RPMI8226 (cell line): Measurements from ENCODE around the gene AFF3.
"Not testable (repeated sequence)": the region's sequence is repeated elsewhere in the genome, so short reads cannot be mapped to it uniquely, and the experiment has no call there.

Source experiments
- DNase-seq: peaks from one replicate; pipeline ENCODE4 v3.0.0-alpha.2; 2015

Gene AFF3

DNA sequence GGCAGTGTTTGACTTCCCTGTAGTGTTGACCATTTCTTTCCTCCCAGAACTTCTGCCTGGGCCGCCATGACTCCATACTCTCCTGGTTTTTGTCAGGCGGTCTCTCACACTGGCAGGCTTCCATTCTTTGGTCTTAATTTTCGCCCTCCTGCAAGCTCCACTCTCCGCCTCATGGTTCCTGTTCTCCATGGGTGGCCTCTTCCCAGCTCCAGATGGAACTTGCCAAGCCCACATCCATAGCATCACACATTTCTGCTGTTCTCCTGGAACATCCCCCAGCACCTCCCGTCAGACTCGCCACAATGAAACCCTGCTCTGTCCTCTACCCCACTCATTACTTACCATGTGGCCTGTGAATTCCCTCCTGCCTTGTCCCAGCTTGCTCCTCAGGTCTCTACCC lies 896 bp upstream of the AFF3 start:
- DNase-seq, result no peak

DNA sequence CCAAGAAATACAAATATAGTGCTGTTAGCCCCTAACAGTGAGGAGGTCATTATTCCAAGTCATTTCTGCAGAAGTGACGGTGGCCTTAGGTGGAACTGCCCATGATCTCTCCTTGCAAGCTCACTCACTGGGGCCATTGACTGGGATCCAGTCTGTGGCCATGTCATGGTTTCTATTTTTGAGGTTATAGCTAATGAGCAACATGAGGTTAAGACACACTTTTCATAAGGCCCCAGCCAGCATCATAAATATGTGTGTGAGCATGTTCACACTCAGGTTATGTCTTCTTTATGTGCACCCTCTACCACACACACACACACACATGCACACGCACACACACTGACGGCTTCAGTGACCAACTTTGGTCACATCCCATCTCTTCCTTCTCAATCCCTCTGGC lies 484 bp downstream of the AFF3 start:
- no peak for DNase-seq

DNA sequence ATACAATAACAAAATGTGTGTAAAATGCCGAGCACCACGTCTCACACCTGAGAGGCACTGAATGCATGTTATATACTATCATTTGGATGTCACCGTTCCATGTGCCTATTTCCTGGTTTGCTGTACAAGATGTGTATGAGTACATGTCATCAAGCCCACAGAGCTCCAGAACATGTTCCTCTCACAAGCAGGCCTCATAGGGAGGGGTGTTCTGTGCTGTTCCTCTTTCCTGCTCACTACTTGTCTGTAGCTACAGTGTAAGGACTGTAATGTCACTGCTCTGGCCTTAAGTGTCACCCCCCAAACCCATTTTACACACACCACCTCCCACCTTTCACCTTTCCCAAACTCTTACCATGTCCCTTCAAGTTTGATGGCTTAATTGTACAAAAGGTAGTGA lies 1.8 kb downstream of the AFF3 start:
- DNase-seq, result no peak

DNA sequence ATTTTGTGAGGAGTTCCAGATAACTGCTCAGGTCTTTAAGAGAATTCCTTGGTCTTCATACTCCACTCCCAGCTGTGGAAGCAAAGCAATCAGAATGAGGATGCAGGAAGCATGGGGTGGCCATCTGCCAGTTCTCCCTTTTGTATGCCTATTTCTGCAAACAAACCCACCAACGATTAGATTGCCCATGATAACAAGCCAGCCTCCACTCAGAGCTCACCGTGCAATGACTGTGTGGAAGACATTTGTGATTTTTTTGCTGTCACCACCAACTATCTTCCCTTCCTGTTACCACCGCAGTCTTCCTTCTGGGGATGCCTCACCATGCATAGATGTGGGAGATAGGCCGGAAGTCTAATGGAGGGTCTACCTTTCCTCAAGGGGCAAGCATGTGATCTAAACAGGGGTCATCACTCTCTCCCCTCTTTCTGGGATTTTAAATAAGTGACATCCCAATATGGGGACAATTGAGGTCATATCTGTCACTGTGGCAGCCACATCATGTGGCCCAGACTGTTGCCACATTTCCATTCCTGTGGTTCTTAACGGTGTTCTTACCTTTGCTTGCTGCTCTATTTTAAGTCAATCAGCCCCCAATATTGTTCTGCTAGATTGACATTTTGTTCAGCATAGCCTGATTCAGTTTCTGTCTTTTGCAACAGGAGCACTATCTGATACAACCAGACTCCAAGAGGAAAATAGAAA lies 4.4 kb downstream of the AFF3 start:
- DNase-seq, result no peak

DNA sequence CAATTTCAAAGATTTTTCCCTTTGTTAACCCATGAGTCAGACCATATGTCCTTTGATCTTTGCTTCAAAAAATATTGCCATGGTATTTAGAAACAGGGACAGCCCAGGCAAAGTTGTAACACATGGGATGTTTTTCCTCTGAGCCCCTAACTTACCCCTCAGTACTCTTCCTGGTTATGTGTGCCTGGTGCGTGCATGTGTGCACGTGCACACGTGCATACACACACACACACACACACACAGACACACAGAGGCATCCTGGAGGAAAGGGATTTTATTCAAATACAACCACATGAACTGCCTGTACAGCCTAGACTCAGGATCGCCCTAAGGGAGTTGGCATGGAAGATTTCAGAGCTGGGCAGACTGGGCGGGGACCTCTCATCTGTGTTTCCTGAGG lies 5.1 kb downstream of the AFF3 start:
- DNase-seq, result no peak

DNA sequence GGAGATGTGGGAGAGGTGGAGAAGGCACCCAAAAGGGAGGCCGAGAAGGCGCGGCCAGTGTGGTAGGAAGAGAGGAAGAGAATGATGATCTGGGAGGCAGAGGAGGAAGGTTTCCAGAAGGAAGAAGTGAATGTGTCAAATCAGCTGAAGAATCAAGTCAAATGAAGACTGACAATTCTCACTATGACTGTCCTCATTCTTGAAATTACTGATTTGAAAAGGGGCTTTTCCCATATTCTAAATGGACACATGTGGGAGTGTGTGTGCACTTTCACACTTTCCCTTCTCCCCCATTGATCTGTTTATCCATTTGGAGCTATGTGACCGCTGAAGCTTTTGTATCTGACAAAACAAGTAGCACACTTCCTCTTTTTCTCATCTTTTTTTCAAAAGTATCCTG lies 6.1 kb downstream of the AFF3 start:
- DNase-seq, result no peak

DNA sequence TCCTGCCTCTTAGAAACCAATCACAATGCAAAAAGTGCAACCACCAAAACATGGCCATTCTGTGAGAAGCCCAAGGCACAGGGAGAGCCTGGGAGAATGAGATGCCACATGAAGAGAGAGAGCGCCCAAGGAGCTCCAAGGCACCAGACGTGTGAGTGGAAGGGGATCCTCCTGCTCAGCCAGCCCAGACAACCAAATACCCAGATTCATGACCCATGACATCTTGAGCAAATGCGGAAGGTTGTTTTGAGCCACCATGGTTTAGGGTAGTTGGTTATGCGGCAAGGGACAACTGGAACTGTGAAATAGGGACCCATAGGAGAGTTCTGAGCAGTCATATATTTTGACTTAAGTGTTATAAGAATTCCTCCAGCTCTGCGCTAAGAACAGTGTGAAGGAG lies 7.0 kb downstream of the AFF3 start:
- DNase-seq, result no peak

DNA sequence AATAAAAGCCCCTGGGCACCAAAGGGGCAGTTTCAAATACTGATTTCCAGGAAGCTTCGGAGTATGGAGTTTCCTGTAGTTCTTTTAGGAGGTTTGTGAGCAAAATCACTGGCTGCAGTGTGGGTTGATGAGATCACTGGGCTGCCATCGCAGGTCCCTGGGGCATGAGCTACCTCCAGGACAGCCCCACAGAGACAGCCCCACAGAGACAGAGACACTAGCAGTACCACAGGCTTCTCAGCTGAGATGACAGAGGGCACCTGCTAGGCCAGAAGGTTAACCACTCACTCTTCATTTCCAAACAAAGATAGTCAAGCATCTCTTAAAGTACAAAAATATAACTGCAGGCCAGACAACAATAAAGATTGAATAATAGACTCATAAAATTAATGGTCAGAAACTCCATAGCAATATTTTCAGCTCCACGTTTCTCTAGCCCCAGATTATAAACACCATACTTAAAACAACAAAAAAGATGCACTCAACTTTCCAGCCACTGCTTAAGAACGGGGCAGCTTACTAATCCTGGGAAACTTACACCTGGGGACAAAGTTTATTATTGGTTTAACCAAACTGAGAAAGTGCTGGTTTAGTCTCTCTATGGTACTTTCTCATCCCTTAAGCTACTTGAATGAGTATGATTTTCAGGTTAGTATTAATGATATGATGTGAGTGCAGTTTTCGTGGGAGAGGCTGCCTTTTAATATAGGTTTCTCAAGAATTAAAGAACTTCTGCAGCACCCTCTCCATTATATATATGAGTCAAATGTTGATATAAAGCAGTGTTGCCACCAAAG lies 11.6 kb downstream of the AFF3 start:
- no peak for DNase-seq

DNA sequence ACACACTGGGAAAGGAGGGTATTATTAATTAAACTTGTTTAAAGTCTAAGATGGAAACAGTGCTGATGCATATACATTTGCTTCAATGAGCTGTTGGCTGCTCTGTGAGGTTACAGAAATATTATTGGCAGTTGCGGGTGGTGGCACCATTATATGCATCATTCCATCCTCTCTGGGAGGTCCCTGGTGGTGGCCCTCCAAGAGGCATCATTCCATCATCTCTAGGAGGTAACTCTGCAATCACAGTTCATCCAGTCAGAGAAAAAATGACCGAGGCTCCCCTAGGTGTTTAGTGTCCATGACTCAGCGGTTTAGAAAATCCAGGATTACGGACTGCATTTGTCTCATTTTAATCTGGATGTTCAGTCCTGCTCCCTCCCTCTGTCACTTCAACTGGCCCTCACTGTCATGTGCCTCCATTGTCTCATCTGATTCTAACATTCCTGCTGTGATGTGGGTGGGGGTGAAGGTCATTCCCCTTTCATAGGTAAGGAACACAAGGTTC lies 15.4 kb downstream of the AFF3 start:
- DNase-seq, result no peak

DNA sequence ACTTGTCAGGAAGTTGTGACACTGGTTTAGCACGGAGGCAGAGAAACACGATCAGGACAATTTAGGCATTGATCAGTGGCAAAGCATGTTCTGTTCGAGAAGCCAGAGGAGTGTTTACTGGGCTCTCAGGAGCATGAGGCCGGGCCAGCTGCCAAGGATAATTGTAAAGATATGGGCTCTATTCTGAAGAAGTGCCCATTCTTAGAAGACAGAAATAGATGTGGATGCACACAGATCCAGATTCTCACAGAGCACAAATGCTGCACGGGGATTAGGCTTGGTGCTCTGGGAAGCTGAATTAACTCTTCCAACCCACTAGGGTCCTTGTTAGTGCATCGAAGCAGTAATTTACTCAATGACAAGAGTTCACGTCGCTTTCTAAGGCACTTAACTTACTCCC lies 16.2 kb downstream of the AFF3 start:
- DNase-seq, result no peak

DNA sequence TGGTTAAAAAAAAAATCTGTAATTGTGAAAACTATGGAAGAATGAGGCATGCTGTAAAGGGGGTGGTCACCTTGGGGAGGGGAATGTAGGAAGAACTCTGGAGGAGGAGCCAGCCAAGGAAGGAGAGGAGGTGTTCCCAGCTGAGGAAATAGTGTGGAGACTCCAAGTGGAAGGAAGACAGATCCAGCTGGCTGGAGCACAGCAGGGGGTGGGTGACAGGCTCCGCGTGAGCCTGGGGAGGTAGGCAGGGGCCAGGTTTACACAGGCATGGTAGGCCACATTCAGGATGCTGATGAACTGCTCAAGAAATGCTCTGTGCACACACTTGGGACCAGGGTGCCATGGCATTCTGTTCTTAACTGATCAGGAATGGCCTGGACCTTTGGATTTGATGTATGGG lies 16.8 kb downstream of the AFF3 start:
- DNase-seq, result no peak

DNA sequence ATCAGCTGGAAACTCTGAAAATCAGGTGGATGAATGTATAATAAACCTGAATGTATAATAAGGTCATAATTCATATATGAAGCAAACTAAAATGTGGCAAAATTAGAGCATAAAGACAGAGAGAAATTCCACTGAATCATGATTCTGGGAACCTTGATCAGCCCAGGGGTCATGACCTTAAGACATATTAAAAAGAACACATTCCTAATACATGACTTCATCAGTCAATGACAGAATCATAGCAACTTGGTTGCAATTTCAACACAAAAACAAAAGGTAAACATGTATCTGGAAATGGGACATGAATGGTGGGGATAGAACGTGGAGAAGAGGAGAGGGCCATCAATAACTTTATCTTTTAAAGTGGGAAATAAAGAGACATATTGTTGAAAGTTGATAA lies 17.6 kb downstream of the AFF3 start:
- no peak for DNase-seq

DNA sequence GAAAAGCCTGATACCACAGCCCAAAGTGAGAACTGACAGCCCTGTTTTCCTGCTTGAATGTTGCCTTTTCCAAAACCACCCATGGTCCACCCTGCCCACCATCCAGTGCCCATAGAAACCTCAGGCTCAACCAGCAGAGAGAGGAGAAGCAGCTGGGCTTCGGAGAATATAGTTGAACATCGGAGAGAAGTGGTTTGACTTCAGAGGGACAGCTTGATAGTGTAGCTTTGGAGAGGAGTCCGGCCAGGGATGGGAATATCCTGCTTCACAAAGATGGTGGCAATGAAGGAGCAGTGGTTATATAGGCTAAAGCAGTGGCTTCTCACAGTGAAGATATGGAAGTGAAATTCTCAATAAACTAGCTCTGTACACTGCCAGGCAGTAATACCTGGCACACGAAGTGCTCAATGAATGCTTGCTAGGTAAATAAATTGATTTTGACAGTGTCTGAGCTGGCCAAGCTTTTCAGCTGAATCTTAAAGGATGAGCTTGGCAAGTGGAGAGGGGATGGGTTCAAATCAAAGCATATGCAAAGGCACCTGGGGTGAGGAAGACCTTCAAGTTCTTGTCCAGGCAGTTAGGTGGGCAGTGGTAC lies 21.2 kb downstream of the AFF3 start:
- DNase-seq, result no peak

DNA sequence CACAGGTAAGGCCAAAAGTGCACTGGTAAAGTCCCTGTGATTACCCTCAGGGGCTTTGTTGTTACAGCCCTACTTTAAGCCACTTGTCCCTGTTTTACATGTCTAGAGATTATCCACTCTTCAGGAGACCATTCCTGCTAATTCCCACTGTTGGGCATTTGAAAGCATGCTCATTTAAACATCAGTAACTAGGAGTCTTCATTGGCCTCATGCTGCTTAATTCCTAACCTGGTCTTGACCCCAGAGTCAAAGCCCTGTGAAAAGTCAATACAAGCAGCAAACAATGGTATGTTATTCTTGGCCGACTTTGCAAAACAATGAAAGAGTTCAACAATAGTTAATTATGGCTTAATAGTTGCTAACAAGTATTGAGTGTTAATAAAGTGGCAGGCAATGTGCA lies 23.2 kb downstream of the AFF3 start:
- no peak for DNase-seq

DNA sequence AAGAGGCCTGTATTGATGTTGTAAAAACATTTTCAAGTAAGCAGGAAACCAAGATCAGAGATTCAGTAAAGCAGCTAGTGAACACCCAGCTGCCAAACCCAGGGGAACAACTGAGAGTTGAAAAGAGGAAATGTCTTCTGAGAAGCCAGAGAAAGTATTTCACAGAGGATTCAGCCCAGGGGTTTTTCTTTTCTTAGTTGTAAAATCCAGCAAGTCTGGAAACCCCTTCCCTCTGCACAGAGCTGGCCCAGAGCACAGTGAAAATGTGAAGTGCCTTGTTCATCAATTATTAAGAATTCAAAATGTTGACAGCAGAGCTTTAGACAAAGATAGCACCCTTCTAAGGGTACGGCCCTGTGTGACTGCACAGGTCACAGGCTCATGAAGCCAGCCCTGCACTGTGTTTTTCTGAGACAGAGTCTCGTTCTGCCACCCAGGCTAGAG lies 28.4 kb downstream of the AFF3 start:
- no peak for DNase-seq

DNA sequence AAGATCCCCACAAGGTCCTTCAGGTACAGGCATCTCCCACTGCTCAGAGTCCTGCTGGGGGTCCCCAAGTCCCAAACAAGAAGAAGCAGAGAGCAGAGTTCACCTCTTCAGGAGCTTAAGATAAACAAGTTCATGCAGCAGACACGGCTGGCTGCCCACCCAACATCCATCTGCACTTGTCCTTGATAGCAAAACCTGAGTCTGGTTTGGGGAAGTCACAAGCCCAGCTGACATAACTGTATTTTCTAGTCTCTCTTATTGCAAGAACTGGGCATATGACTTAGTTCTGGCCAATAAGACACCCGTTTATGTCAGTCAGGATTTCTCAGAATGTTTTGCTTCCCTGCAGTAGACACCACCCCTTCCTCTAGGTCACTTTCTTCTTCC lies 31.8 kb downstream of the AFF3 start:
- DNase-seq, result no peak

DNA sequence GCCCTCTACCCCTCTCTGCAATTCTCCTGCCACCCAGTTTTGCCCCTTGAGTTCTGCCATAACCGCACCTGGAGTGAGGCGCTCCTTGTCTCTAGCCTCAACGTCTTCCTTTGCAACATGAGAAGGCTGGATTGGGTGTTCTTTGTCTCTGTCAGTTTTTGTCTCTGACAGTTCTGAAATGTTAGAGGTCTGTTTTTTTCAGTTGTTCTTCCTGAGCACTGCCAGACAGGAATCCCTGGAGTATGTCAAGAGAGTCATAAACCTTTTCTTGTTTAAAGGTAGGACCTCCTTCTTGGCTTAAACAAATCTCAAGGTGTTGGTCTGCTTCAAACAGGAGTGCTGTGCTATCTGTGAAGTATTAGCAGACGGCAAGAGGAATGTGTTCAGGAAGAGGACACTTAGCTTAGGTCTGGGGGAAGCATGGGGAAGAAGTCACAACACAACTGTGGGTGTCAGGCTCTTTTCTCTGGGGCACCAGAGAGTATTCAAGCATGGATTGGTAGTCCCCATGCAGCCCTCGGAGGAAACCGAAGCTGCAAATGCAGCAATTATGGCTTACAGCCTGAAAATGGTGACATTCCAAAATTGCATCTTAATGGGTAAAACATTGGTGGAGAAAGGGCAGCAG lies 32.3 kb downstream of the AFF3 start:
- no peak for DNase-seq

DNA sequence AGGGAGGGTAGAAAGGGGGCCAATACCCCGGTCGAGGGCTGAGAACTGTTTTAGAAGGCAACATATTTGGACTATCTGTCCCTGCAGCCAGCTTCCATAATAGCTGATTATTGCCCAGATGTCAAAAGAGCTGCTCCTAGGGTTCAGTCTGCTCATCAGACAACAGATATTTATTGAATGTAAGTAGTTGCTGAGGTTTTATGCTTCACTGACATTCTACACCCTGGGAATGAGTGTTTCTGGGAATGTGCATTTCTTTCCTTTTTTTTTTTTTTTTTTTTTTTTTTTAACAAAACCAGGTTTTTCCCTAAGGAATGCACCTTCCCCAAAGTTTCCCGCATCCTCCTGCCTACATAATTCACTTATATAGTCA lies 33.8 kb downstream of the AFF3 start:
- not testable (repeated sequence) for DNase-seq

DNA sequence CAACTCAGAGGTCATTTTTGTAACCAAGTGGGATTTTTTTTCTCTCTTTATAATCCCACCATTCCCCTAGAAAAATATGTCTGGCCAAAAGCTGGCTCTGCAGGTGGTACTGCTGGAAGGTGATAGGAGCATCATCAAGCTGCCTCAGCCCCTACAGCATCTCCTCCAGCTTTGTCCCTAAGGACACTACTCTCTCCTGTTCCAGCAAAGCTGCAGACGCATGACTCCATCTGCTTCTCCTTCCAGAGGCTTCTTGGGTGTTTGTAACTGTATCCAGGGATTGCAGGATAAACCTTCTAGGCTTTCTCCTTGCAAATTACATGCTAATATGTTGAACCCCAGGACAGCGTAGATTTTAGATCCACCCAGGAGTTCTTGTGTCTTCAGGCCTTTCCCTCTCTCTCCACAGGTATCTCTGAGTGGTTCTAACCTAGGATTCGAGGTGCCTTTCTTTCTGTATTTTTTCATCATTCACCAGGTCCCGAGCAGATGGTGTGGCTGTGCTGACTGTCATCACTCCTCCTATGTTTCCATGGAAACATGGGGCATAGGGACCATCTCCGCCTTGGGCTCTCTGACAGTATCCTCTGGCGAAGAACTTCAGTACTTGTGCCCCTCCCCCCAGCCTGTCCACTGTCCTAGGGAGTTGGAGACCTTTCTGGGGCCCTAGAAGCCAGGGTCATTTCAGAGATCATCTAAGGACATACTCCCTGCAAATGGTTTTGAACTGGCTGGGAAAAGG lies 34.3 kb downstream of the AFF3 start:
- DNase-seq, result no peak

DNA sequence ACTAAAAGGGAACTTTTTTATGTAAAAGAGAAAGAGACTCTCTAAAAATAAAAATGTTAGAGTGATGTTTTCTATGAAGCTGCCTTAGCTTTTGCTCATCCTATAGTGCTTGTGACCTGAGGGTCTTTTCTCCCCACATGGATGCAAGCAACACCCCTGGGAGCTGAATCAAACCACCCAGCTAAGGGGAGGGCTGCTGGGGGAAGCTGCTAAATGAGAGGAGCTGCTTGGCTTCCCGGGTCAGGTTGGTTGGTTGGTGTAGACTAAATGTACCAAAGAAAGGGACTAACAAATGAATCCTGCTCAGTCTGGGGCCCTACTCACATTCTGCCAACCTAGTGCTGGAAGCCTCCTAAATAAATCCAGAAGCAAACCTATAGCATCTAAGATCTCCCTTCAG lies 35.0 kb downstream of the AFF3 start:
- no peak for DNase-seq

DNA sequence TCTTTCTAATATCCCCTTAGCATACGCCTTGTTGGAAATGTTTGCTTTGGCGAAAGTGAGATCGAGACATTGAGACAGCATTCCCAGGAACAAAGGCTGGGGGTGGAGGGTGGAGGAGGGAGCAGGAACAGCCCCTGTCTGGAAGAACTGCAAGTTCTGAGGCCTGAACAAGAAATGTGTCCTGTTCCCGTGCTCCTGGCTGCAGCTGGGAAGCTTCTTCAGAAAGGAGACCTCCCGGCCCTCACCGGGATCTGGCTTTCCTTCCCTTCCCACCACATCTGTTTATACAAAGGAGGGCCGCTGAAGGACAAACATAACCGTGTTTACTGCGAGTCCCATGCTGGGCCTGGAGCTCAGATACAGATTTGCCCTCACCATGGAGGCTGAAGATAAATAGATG lies 35.9 kb downstream of the AFF3 start:
- DNase-seq, result no peak

DNA sequence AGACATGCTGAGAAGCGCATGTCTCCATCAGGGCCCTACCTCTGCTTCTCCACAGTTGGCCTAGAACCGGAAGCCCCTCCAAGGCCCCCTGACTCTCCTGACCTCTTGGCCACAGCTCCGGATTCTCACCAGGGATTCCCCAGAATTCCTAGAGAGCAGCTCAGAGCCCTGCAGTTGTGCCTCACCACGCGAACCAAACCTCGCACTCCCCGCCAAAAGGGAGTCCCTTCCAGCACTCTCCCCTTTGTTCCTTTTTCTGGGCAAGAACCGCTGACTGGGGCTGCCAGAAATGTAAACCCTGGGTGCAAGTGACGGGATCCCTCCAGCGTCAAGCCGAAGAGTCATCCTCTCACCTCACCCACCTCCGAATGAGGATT lies 36.7 kb downstream of the AFF3 start:
- DNase-seq, result no peak
